Measurements from ENCODE around the gene SLC24A3.
"Not testable (repeated sequence)": the region's sequence is repeated elsewhere in the genome, so short reads cannot be mapped to it uniquely, and the experiment has no call there.

The SLC24A3 gene

GRCh38 chr20:19615629-19616028 lies 403.2 kb downstream of the SLC24A3 start:
- no peak for DNase-seq

GRCh38 chr20:19616081-19616480 lies 403.6 kb downstream of the SLC24A3 start:
- no peak for DNase-seq

- DNase-seq: no peak
Observed at GRCh38 chr20:19616620-19617019, 404.2 kb downstream of the SLC24A3 start.

GRCh38 chr20:19617256-19617655 lies 404.8 kb downstream of the SLC24A3 start:
- DNase-seq: no peak

GRCh38 chr20:19618711-19619110 lies 406.3 kb downstream of the SLC24A3 start:
- DNase-seq: no peak

GRCh38 chr20:19619904-19620430 lies 407.5 kb downstream of the SLC24A3 start:
- DNase-seq: no peak

GRCh38 chr20:19620446-19620845 lies 408.0 kb downstream of the SLC24A3 start:
- DNase-seq: no peak

GRCh38 chr20:19621072-19621471 lies 408.6 kb downstream of the SLC24A3 start:
- DNase-seq: no peak

GRCh38 chr20:19624221-19624965 lies 412.0 kb downstream of the SLC24A3 start:
- no peak for DNase-seq

- DNase-seq: no peak
Observed at GRCh38 chr20:19625426-19625825, 413.0 kb downstream of the SLC24A3 start.

GRCh38 chr20:19626896-19627295 lies 414.5 kb downstream of the SLC24A3 start:
- DNase-seq: no peak

- peak; percentile 2 for DNase-seq
Observed at GRCh38 chr20:19628570-19629134, 416.2 kb downstream of the SLC24A3 start.

GRCh38 chr20:19631410-19631809 lies 419.0 kb downstream of the SLC24A3 start:
- no peak for DNase-seq

GRCh38 chr20:19633985-19634384 lies 421.5 kb downstream of the SLC24A3 start:
- DNase-seq: no peak

- DNase-seq: not testable (repeated sequence)
Observed at GRCh38 chr20:19639471-19640045, 427.1 kb downstream of the SLC24A3 start.

- DNase-seq: no peak
Observed at GRCh38 chr20:19642860-19643259, 430.4 kb downstream of the SLC24A3 start.

GRCh38 chr20:19644085-19644484 lies 431.6 kb downstream of the SLC24A3 start:
- DNase-seq: no peak

GRCh38 chr20:19646963-19647362 lies 434.5 kb downstream of the SLC24A3 start:
- no peak for DNase-seq

GRCh38 chr20:19648024-19648423 lies 435.6 kb downstream of the SLC24A3 start:
- no peak for DNase-seq

- DNase-seq: no peak
Observed at GRCh38 chr20:19649041-19649440, 436.6 kb downstream of the SLC24A3 start.

GRCh38 chr20:19652591-19653026 lies 440.2 kb downstream of the SLC24A3 start:
- no peak for DNase-seq

GRCh38 chr20:19653327-19653726 lies 440.9 kb downstream of the SLC24A3 start:
- no peak for DNase-seq

- DNase-seq: no peak
Observed at GRCh38 chr20:19654921-19655320, 442.5 kb downstream of the SLC24A3 start.

- DNase-seq: no peak
Observed at GRCh38 chr20:19658137-19658536, 445.7 kb downstream of the SLC24A3 start.
